ENCODE data around the gene SCFD2.
"Not testable (repeated sequence)": the region's sequence is repeated elsewhere in the genome, so short reads cannot be mapped to it uniquely, and the experiment has no call there.

Gene SCFD2

GRCh38 chr4:53005808-53006207 is 360.1 kb downstream of the SCFD2 start:
- no peak for DNase-seq

- no peak for DNase-seq
These were observed 360.7 kb downstream of the SCFD2 start for GRCh38 chr4:53005149-53005546.

- DNase-seq = no peak
These were observed 361.2 kb downstream of the SCFD2 start for GRCh38 chr4:53004497-53005148.

- no peak for DNase-seq
These were observed 361.9 kb downstream of the SCFD2 start for GRCh38 chr4:53003959-53004358.

GRCh38 chr4:53000560-53000959 is 365.3 kb downstream of the SCFD2 start:
- no peak for DNase-seq

GRCh38 chr4:52999626-53000025 is 366.2 kb downstream of the SCFD2 start:
- no peak for DNase-seq

GRCh38 chr4:52998413-52998812 is 367.4 kb downstream of the SCFD2 start:
- no peak for DNase-seq

- no peak for DNase-seq
These were observed 368.8 kb downstream of the SCFD2 start for GRCh38 chr4:52997132-52997416.

- no peak for DNase-seq
These were observed 369.4 kb downstream of the SCFD2 start for GRCh38 chr4:52996261-52997131.

GRCh38 chr4:52995360-52996030 is 370.4 kb downstream of the SCFD2 start:
- DNase-seq = no peak

- no peak for DNase-seq
These were observed 371.3 kb downstream of the SCFD2 start for GRCh38 chr4:52994567-52994966.

GRCh38 chr4:52993771-52994170 is 372.1 kb downstream of the SCFD2 start:
- DNase-seq = no peak

GRCh38 chr4:52992551-52992950 is 373.3 kb downstream of the SCFD2 start:
- not testable (repeated sequence) for DNase-seq

GRCh38 chr4:52991472-52991871 is 374.4 kb downstream of the SCFD2 start:
- no peak for DNase-seq

GRCh38 chr4:52990706-52991105 is 375.2 kb downstream of the SCFD2 start:
- no peak for DNase-seq

GRCh38 chr4:52989865-52990264 is 376.0 kb downstream of the SCFD2 start:
- DNase-seq = no peak

- DNase-seq = no peak
These were observed 378.3 kb downstream of the SCFD2 start for GRCh38 chr4:52987392-52988056.

GRCh38 chr4:52984462-52984881 is 381.4 kb downstream of the SCFD2 start:
- DNase-seq = no peak

- peak; percentile 54 for DNase-seq
These were observed 382.1 kb downstream of the SCFD2 start for GRCh38 chr4:52983563-52984303.

- no peak for DNase-seq
These were observed 382.9 kb downstream of the SCFD2 start for GRCh38 chr4:52982946-52983340.

- no peak for DNase-seq
These were observed 383.5 kb downstream of the SCFD2 start for GRCh38 chr4:52982255-52982945.
